GM18526 (cell line): ENCODE data around the gene CTXN3.

Experiments
- POLR2A ChIP-seq: IDR thresholded peaks from 3 replicates; pipeline ENCODE4 v1.6.1; 2011; ENCODE audit not compliant: insufficient read length; ENCODE audit errors: extremely low read depth

Gene CTXN3

GRCh38 chr5:127707209-127707608 is 58.3 kb downstream of the CTXN3 start:
- TF ChIP-seq POLR2A: no peak
